Measurements from ENCODE around the gene TIE1.

The TIE1 gene

DNA sequence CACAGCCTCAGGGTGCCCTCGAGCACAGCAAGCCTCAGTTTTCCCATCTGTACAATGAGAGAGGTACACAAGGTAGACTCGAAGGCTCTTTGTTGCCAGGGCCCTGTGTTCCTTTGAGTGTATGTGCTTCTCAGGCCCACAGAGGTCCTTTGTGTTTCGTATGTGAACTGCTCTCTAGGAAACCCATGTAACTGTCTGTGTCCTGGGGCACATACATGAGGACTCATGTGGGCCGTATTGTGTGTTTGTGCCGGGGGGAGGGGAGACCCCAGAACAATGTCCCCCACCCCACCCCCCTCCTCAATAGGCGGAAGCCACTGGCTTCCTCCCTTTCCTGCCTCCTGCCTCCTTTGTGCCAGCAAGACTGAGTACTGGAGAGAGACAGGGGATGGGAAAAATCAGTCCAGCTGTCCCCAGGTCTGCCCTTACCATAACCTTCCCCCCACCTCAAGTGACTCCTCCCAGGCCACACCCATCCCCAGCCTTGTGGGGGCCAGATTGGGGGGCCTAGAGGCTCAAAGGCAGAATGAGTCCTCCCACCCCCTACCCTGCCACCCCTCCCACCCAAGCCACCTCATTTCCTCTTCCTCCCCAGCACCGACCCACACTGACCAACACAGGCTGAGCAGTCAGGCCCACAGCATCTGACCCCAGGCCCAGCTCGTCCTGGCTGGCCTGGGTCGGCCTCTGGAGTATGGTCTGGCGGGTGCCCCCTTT lies at the start of gene TIE1:
Gene TIE1 (plus strand): TSS at position 605 of the 717 bp plus-strand sequence. CDS start 90 bp downstream, at position 695.
- no peak for DNase-seq

- no peak for DNase-seq
These were observed 49.8 kb upstream of the TIE1 start for GRCh38 chr1:43251024-43251423.

GRCh38 chr1:43252225-43252624 lies 48.6 kb upstream of the TIE1 start:
- no peak for DNase-seq

GRCh38 chr1:43253173-43253572 lies 47.6 kb upstream of the TIE1 start:
- no peak for DNase-seq

DNA sequence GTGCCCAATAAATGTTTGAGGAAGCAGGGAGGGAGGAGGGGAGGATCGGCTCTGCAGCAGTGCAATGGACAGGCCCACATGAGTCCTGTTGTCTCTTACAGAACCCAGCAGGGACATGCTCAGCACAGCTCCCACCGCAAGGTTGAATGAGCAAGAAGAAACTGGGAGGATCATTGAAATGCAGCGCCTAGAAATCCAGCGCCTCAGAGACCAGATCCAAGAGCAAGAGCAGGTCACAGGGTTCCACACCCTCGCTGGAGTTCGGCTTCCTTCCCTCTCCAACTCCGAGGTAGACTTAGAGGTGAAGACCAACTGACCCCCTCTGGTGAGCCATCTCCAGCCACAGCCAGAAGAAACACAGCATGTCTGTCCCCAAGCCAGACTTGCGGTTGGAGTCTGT lies 46.9 kb upstream of the TIE1 start:
- no peak for DNase-seq

- DNase-seq, result no peak
These were observed 45.2 kb upstream of the TIE1 start for GRCh38 chr1:43255438-43256210.

- no peak for DNase-seq
These were observed 43.9 kb upstream of the TIE1 start for GRCh38 chr1:43256675-43257570.

DNA sequence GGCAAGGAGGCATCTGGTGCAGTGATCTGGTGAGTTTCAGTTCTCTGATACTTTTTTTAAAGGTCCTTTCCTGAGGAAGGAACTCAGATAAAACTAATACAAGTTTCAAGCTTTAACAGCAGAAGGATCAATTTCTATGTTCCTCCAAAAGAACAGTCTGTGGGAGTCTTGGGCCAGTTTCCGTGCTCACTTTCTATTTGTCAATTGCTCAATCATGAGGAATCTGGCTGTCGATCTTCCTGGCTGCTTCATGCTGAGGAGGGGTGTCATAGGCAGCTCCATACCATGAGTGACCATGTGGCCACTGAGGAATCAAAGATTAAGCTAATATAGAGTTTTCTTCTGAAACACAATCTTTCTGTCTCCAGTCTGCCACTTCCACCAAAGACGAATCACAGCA lies 42.4 kb upstream of the TIE1 start:
- DNase-seq, result no peak

GRCh38 chr1:43265431-43265830 lies 35.4 kb upstream of the TIE1 start:
- no peak for DNase-seq

GRCh38 chr1:43266881-43267280 lies 33.9 kb upstream of the TIE1 start:
- DNase-seq, result no peak

DNA sequence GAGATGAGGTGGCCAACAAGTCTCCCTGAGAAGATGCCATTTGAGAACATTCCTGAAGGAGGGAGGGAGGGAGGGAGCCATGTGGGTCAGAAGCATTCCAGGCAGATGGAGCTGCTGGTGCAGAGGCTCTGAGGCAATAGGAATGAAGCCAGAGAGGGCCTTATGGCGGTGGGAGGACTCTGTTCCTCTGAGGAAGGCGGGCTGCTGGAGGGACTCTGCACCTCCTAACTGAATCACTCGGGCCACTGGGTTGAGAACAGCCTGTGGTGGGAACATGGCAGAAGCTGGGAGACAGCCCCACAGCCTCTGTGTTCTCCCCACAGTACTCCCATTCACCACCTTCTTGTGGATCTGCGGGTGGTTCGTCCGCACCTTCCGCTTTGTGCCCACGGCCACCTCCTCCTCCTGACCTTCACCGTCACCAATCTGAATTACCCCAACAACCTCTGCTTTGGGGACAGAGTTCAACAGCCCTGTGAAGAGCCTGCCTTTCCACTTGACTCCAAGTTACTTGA lies 33.4 kb upstream of the TIE1 start:
- DNase-seq, result no peak

GRCh38 chr1:43267818-43268425 lies 32.9 kb upstream of the TIE1 start:
- no peak for DNase-seq

- no peak for DNase-seq
These were observed 31.0 kb upstream of the TIE1 start, which contains the start of gene TMEM125 for GRCh38 chr1:43269627-43270375. Gene TMEM125, plus strand, starts transcription at chr1:43269983. Its CDS starts 2,740 bp downstream, at chr1:43272723.

DNA sequence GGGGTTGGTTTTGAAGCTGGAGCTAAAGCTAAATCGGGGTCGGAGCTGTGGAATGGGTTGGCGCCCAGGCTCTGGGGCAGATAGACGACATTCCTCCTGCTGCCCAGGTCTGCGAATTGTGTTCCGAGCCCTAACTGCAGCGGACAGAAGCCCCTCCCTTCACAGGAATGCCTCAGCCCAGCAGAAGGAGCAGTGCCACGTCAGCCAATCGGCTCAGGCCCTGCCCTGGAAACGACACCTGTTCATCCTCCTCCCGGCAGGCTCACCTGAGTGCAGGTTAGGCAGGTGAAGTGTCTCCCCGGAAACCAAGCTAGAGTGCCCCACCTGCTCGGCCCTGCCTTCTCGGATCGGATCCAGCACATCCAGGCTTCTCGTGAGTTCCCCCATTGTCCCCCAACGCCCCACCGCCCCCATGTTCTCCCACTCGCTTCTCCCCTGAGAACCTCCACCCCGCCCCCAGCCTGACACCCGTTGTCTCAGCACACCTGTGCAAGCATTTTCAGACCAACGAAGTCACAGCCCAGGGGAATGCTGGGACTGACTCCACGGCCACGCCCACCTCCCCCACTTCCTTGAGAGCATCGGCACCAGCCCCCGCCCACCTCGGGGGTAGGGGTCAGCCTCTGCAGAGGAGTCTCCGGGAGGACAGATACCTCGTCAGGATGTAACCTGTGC lies 30.2 kb upstream of the TIE1 start:
- DNase-seq, result no peak

GRCh38 chr1:43271186-43272118 lies 29.3 kb upstream of the TIE1 start:
- DNase-seq, result no peak

DNA sequence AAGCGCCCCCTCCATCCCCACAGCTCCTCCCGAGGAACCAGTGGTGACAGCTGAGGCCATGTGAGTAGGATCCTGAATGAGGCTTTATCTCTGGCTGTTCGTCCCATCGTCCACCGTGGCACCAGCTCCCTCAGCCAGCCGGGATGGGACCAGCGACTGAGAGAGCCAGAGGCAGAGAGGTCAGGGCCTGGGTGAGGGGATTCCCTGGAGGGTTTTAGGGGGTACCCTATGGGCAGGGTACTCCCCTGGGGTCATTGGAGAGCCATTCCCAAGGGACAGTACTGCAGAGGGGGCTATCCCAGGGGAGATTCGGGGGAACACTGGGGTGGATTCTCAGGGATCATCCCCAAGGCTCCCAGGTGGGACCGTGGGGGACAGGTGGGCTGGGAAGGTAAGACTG lies 28.6 kb upstream of the TIE1 start:
- no peak for DNase-seq

- DNase-seq, result no peak
These were observed 27.9 kb upstream of the TIE1 start for GRCh38 chr1:43272576-43273571.

GRCh38 chr1:43273708-43274107 lies 27.1 kb upstream of the TIE1 start:
- DNase-seq, result no peak

Data from activated effector memory CD4-positive, alpha-beta T cell treated with Interleukin-2 at 50 U/mL for 16 hours (primary cell).